GM12891 (cell line): Measurements from ENCODE around the gene RIN3.

Experiments used
- DNase-seq: peaks from one replicate; pipeline ENCODE4 v3.0.0; 2011; ENCODE audit warnings: low spot score; ENCODE audit not compliant: insufficient read length
- FAIRE-seq: peaks from 2 replicates; lab custom pipeline; 2011; peaks lifted over from hg19 to GRCh38; lab: Jason Lieb, UNC
- PAX5 ChIP-seq: IDR thresholded peaks from 2 replicates; pipeline ENCODE4 v1.6.1; 2011; ENCODE audit warnings: low read length, moderate library complexity, mild to moderate bottlenecking; ENCODE audit not compliant: insufficient read depth, severe bottlenecking
- POLR2A ChIP-seq: IDR thresholded peaks from 2 replicates; pipeline ENCODE4 v1.6.1; 2011; ENCODE audit warnings: low read depth, low read length, control low read depth
- POLR2AphosphoS5 ChIP-seq: IDR thresholded peaks from 2 replicates; pipeline ENCODE4 v1.6.1; 2011; ENCODE audit warnings: low read depth, low read length, control low read depth
- POU2F2 ChIP-seq: IDR thresholded peaks from 2 replicates; pipeline ENCODE4 v1.6.1; 2011; ENCODE audit warnings: low read depth, mild to moderate bottlenecking, control low read depth, low read length, moderate library complexity
- SPI1 ChIP-seq: IDR thresholded peaks from 2 replicates; pipeline ENCODE4 v1.6.1; 2011; ENCODE audit warnings: low read depth, low read length, control low read depth
- TAF1 ChIP-seq: IDR thresholded peaks from 2 replicates; pipeline ENCODE4 v1.6.1; 2011; ENCODE audit warnings: low read depth, low read length, control low read depth

RIN3 gene

DNA sequence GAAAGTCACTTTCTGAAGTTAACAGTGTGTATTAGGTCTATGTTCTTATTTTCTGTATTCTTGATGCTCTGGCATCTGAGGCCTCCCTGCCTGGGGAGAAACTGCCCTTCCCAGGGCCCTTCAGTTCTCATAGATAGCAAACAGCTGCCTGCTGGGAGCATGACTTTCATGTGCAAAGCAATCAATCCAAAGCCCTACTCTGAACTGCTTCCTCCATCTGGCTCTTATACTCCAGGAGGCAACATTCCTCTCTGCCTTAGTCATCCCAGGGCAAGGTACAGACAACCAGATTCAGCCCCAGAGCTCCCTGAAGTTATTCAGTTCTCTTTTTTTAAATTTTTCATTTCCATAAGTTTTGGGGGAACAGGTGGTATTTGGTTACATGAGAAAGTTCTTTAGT, 41.7 kb upstream of the RIN3 start:
- no peak for DNase-seq
- no peak for TF ChIP-seq TAF1
- TF ChIP-seq POLR2A: no peak
- TF ChIP-seq POU2F2: no peak
- TF ChIP-seq PAX5: no peak
- no peak for TF ChIP-seq POLR2AphosphoS5
- TF ChIP-seq SPI1: no peak
- no peak for FAIRE-seq

DNA sequence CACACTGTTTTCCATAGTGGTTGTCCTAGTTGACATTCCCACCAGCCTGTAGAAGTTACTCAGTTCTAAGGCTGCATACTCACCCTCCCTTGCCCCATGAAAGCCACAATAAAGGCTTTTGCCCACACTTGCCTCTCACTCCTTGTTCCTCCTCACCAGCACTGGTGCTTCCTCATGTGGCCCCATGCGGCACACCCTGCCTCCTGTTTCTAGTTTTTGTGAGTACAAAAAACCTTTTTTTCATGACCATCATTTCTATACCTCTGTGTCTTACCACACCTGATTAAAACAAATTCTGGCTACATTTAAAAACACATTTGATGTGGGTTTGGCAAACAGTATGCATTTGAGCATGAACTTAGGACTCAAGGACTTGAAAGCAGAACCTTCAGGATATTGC, 40.7 kb upstream of the RIN3 start:
- DNase-seq: no peak
- no peak for FAIRE-seq

DNA sequence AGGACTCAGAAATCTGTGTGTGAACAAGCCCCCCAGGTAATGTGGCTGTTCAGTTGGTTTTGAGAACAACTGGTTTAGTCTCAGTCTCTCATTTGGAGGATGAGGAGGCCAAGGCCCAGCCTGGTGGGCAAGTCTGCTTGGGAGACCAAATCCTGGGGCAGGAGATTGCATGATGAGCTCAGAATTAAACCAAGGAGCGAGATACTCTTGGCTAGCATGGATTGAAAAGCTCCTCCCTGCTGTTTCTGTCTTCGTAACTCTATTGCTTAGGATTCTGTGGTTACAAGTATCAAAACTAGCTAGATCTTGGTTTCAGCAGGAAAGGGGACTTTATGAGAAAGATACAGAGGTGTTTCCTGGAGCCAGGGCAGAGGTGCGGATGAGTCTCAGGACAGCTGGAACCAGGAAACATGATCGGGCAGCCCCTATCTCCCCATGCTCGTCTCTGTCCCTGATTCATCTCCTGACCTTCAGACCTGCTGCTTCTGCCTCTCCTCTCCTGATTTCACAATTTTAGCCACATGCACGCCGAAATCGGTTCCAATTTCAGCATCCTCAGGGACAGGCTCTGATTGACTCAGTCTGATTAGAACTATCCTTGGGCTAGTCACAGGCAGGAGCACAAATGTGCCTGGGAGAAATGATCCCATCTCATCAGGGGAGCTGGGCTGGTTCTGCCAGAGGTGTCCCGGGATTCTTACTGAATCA, 40.2 kb upstream of the RIN3 start:
- TF ChIP-seq PAX5: no peak
- TF ChIP-seq TAF1: no peak
- TF ChIP-seq POLR2AphosphoS5: no peak
- TF ChIP-seq SPI1: no peak
- no peak for TF ChIP-seq POU2F2
- no peak for TF ChIP-seq POLR2A
- no peak for DNase-seq
- no peak for FAIRE-seq

More for the DNA sequence above, 40.7 kb upstream of the RIN3 start:
- no peak for TF ChIP-seq POLR2A
- TF ChIP-seq POU2F2: no peak
- no peak for TF ChIP-seq PAX5
- no peak for TF ChIP-seq SPI1
- no peak for TF ChIP-seq POLR2AphosphoS5
- no peak for TF ChIP-seq TAF1

DNA sequence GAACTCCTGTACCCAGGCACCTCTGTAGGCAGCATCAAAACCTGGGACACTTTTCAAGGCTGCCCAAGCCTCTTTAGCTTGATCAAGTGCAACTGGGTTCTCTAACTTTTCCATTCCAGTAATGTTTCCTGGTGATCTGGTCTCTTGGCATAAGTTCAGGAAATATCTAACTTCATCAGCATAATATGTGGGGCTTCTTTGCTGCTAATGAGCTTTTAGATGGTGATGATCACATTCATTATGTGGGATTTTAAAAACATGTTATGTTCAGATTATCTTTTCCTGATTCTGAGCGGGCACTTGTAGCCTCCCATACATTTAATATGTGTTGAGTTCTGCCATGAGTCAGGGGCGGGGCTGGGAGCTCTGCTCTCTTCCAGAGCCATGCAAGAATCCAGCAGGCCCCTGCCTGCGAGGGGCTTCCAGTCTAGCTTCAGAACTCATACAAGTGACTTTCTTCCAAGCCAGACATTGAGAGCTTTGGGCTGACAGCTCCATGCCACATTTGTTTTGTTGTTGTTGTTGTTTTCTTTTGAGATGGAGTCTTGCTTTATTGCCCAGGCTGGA, 39.5 kb upstream of the RIN3 start:
- DNase-seq (no peak), FAIRE-seq (no peak)
- TF ChIP-seq PAX5 (no peak), POLR2AphosphoS5 (no peak), SPI1 (no peak), POU2F2 (no peak), TAF1 (no peak), POLR2A (no peak)

DNA sequence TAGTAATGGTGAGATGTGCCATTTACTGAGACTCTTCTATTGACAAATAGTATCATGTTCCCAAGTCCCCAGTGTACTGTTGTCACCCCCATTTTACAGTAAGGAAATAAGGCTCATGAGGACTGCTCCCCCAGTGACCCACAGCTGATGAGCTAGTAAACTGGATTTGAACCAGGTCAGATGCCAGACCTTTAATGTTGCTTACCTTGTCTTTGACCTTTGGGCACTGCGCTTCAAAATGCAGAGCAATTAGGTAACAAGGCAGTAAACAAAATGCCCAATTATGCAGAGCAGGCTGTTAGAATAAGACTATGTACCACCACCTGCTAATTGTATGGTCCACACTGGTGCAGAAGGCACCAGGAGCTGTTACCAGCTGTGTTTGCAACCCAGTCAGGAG, 38.5 kb upstream of the RIN3 start:
- DNase-seq: no peak
- no peak for FAIRE-seq
- no peak for TF ChIP-seq SPI1
- no peak for TF ChIP-seq POLR2AphosphoS5
- no peak for TF ChIP-seq TAF1
- TF ChIP-seq POLR2A: no peak
- TF ChIP-seq PAX5: no peak
- no peak for TF ChIP-seq POU2F2

DNA sequence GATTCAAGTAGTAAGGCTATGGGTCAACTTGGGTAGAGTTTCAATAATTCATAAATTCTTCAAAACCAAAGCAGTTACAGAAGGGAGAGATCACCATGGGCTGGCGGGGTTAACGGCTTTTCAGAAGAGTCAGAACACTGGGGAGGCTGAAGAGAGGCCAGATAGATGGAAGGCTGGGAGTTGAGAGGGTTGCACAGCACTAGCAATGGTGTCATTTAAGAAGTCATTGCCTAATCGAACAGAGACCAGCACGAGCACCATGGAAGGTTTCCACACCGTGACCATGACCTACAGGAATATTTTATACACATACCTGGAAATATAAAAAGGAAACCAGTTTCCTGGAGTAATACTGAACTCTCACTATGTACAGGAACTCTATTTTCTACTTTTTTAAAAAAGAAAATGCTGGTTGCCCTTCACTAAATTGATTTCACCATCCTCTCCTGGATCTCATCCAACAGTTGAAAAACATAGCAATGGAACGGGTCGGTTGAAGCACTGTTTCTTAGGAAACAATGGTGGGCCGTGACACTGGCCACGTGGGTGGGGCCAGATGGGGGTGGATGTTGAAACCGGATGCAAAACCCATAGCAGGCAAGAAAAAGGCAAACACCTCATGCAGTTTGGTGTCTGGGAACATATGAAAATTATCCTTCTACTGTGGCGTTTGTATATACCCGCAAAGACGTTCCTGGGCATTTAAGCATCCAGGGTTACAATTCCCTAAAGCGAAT, 38.0 kb upstream of the RIN3 start:
- no peak for TF ChIP-seq PAX5
- no peak for TF ChIP-seq POLR2AphosphoS5
- TF ChIP-seq POLR2A: no peak
- no peak for TF ChIP-seq SPI1
- no peak for TF ChIP-seq TAF1
- TF ChIP-seq POU2F2: no peak
- DNase-seq: no peak
- no peak for FAIRE-seq

DNA sequence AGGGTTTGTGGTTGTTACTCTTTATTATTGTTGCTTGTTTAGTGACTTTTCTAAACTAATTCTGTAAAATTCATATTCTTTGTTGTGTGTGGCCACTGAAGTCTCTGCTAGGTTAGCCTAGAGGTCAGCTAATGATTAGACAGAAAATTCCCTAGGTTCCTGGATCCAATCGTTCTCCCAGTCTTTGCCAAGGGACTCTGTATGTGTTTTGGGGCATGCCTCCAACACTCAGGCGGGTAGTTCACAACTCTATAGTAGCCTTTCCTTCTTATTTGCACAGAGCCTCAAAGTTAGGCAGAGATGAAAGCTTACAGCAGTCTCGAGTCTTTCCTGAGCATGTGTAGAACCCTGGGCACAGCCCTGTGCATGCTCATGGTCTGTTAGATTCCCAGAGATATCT, 32.7 kb upstream of the RIN3 start:
- no peak for DNase-seq
- no peak for TF ChIP-seq TAF1
- no peak for TF ChIP-seq PAX5
- FAIRE-seq: no peak

DNA sequence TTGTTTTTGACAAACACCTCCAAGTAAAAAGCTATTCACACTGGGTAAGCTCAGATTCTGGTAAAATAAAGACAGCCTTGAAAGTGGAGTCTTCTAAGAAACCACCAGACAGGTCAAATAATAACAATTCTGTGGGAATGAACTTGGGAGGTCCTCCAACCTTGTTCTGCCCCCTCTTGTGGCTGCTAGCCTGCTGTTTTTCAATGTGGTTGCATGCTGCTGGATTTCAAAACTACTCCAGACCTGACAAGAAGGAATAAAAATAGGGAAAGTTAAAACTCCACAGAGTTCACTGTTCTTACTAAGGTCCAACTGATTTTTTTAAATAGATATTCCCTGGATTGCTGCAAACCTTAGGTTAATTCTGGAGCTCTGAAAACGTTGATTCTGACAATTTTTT, 32.2 kb upstream of the RIN3 start:
- DNase-seq: no peak
- FAIRE-seq: no peak
- TF ChIP-seq POLR2A (no peak), TAF1 (no peak), POU2F2 (no peak), POLR2AphosphoS5 (no peak), SPI1 (no peak), PAX5 (no peak)

DNA sequence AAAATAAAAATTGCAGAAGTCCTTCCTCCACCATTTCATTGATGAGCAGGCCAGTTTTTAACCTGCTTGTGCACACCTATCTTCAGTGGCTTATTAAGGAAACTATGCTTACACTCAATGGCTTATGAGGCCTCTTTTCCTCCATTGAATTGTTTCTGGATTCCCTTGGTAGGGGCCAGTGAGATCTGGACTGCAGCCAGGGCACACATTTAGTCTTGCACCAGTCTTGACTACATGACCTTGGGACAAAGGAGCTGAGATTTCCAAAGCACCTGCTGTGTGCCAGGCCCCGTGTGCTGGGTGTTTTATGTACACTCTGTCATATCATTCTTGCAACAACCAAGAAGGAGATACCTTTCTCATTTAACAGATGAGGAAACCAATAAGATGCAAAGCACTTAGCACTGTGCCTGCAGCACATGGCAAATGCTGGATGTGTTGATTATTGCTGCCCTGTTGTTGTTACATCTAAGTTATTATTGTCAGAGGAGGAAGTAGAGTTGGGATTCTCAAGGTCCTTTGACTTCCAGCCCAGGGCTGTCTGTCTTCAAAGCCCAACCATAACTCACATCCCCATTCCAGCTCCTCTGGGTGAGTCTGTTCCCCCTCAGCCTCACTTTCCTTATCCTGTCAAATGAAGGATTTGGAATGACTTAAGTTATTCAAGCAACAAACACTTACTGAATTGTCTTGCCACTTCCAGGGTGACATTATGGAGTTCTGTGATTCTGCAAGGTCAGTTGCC, 31.6 kb upstream of the RIN3 start:
- DNase-seq (no peak), FAIRE-seq (no peak)
- no peak for TF ChIP-seq SPI1
- no peak for TF ChIP-seq POLR2A
- no peak for TF ChIP-seq POLR2AphosphoS5
- TF ChIP-seq PAX5: no peak
- no peak for TF ChIP-seq POU2F2
- TF ChIP-seq TAF1: no peak
